T-helper 17 cell (primary cell): ENCODE results near the gene TREM1. TPM values are rescaled to one million over a fixed set of nuclear protein-coding genes. Genes with fewer than 3 reads are reported as not detected.
"Not testable (repeated sequence)": the region's sequence is repeated elsewhere in the genome, so short reads cannot be mapped to it uniquely, and the experiment has no call there.

Experiments
- ATAC-seq: fragments of 150-1000 bp; cut with Tn5 transposase; 2 replicates; pipeline ENCODE4 v1.10.0; 2021; ENCODE audit warnings: mild to moderate bottlenecking, moderate library complexity
- DNase-seq, 3 donors: peaks; one replicate each; pipeline versions ENCODE4 v3.0.0 to v3.0.0-alpha.2; 2020 to 2021
- H3K9me3 ChIP-seq: one replicate; pipeline ENCODE4 v1.7.0; 2013; ENCODE audit warnings: low read length, mild to moderate bottlenecking; ENCODE audit not compliant: control insufficient read depth, poor library complexity, severe bottlenecking
- H3K27ac Mint-ChIP-seq: one replicate; pipeline ENCODE4 v1.8.0; 2022; ENCODE audit warnings: mild to moderate bottlenecking, moderate library complexity, mixed read lengths
- H3K27me3 Mint-ChIP-seq: one replicate; pipeline ENCODE4 v1.8.0; 2022; ENCODE audit warnings: mixed read lengths
- H3K36me3 Mint-ChIP-seq: one replicate; pipeline ENCODE4 v1.8.0; 2022; ENCODE audit warnings: low read depth, mixed read lengths
- H3K4me1 Mint-ChIP-seq: one replicate; pipeline ENCODE4 v1.8.0; 2022; ENCODE audit warnings: mild to moderate bottlenecking, mixed read lengths
- H3K4me3 Mint-ChIP-seq: one replicate; pipeline ENCODE4 v1.8.0; 2022; ENCODE audit warnings: mild to moderate bottlenecking, moderate library complexity, mixed read lengths
- total RNA-seq, 4 donors: library from RNA in 2 of 4; stranded (reverse) in 2 of 4; gene quantifications; one replicate each; pipeline ENCODE4 v1.2.3 and lab custom pipeline; 2022 to 2026

TREM1 gene
- total RNA-seq, 2 donors from 2014 or later = 4.1 to 17.6 TPM

GRCh38 chr6:41246529-41246928 is 40.0 kb downstream of the TREM1 start:
- not testable (repeated sequence) for H3K27ac Mint-ChIP-seq, ATAC-seq, H3K4me3 Mint-ChIP-seq, DNase-seq, H3K27me3 Mint-ChIP-seq, H3K9me3 ChIP-seq, H3K36me3 Mint-ChIP-seq
- H3K4me1 Mint-ChIP-seq = peaks cover 12% of the 10 kb centered on the region

- no peaks in the 10 kb centered on the region for H3K9me3 ChIP-seq
- H3K4me3 Mint-ChIP-seq = no peak overlapping the region
- DNase-seq (no peak), ATAC-seq (no peak)
- H3K27ac Mint-ChIP-seq = peak overlapping the region; percentile 34
- peaks cover 6% of the 10 kb centered on the region for H3K4me1 Mint-ChIP-seq
- peaks cover 24% of the 10 kb centered on the region for H3K27me3 Mint-ChIP-seq
- H3K36me3 Mint-ChIP-seq = no peaks in the 10 kb centered on the region
Observed at GRCh38 chr6:41239467-41240159, 46.9 kb downstream of the TREM1 start.

GRCh38 chr6:41237128-41237527 is 49.4 kb downstream of the TREM1 start:
- Mint-ChIP-seq H3K4me1 (peaks cover 6% of the 10 kb centered on the region), H3K27me3 (peaks cover 29% of the 10 kb centered on the region), H3K36me3 (no peaks in the 10 kb centered on the region), H3K4me3 (no peak overlapping the region), H3K27ac (no peak overlapping the region)
- no peak for DNase-seq
- H3K9me3 ChIP-seq = no peaks in the 10 kb centered on the region
- no peak for ATAC-seq

GRCh38 chr6:41236276-41236675 is 50.2 kb downstream of the TREM1 start:
- no peak overlapping the region for H3K4me3 Mint-ChIP-seq
- peaks cover 6% of the 10 kb centered on the region for H3K4me1 Mint-ChIP-seq
- H3K36me3 Mint-ChIP-seq = no peaks in the 10 kb centered on the region
- H3K27ac Mint-ChIP-seq = no peak overlapping the region
- no peaks in the 10 kb centered on the region for H3K9me3 ChIP-seq
- ATAC-seq = no peak
- H3K27me3 Mint-ChIP-seq = peaks cover 32% of the 10 kb centered on the region
- no peak for DNase-seq

- peaks cover 5% of the 10 kb centered on the region for H3K36me3 Mint-ChIP-seq
- no peaks in the 10 kb centered on the region for H3K9me3 ChIP-seq
- peaks cover 14% of the 10 kb centered on the region for H3K4me1 Mint-ChIP-seq
- no peak overlapping the region for H3K4me3 Mint-ChIP-seq
- ATAC-seq (no peak), DNase-seq (no peak)
- no peak overlapping the region for H3K27ac Mint-ChIP-seq
- peaks cover 21% of the 10 kb centered on the region for H3K27me3 Mint-ChIP-seq
Observed at GRCh38 chr6:41232667-41233066, 53.8 kb downstream of the TREM1 start.

- DNase-seq (no peak), ATAC-seq (no peak)
- no peak overlapping the region for H3K27ac Mint-ChIP-seq
- peaks cover 9% of the 10 kb centered on the region for H3K4me1 Mint-ChIP-seq
- H3K36me3 Mint-ChIP-seq = peaks cover 6% of the 10 kb centered on the region
- H3K9me3 ChIP-seq = no peaks in the 10 kb centered on the region
- H3K27me3 Mint-ChIP-seq = peaks cover 19% of the 10 kb centered on the region
- no peak overlapping the region for H3K4me3 Mint-ChIP-seq
Observed at GRCh38 chr6:41231246-41231645, 55.2 kb downstream of the TREM1 start.

GRCh38 chr6:41229721-41230120 is 56.8 kb downstream of the TREM1 start:
- no peak overlapping the region for H3K27ac Mint-ChIP-seq
- peaks cover 8% of the 10 kb centered on the region for H3K4me1 Mint-ChIP-seq
- no peak for ATAC-seq
- H3K36me3 Mint-ChIP-seq = peaks cover 6% of the 10 kb centered on the region
- H3K9me3 ChIP-seq = no peaks in the 10 kb centered on the region
- H3K4me3 Mint-ChIP-seq = no peak overlapping the region
- H3K27me3 Mint-ChIP-seq = peaks cover 26% of the 10 kb centered on the region
- DNase-seq = no peak

- Mint-ChIP-seq H3K4me3 (no peak overlapping the region), H3K27me3 (peaks cover 35% of the 10 kb centered on the region), H3K27ac (no peak overlapping the region), H3K36me3 (peaks cover 8% of the 10 kb centered on the region), H3K4me1 (peaks cover 8% of the 10 kb centered on the region)
- no peaks in the 10 kb centered on the region for H3K9me3 ChIP-seq
- no peak for DNase-seq
- ATAC-seq = no peak
Observed at GRCh38 chr6:41228616-41229015, 57.9 kb downstream of the TREM1 start.

- no peak within 1 kb of the TSS for H3K27ac Mint-ChIP-seq
- ATAC-seq = no peak
- H3K4me1 Mint-ChIP-seq = peaks cover 11% of the 10 kb centered on the region
- peaks cover 8% of the 10 kb centered on the region for H3K36me3 Mint-ChIP-seq
- no peak within 1 kb of the TSS for H3K4me3 Mint-ChIP-seq
- H3K27me3 Mint-ChIP-seq = peaks cover 35% of the 10 kb centered on the region
- no peaks in the 10 kb centered on the region for H3K9me3 ChIP-seq
- DNase-seq = no peak
Observed at GRCh38 chr6:41228096-41228495, 58.4 kb downstream of the TREM1 start, which contains the start of gene TREML4. TSS of gene TREML4 (plus strand) at chr6:41228349. CDS start at chr6:41228428, 79 bp downstream.

GRCh38 chr6:41226752-41227151 is 59.7 kb downstream of the TREM1 start:
- Mint-ChIP-seq H3K27me3 (peaks cover 30% of the 10 kb centered on the region), H3K27ac (no peak overlapping the region), H3K4me1 (peaks cover 15% of the 10 kb centered on the region), H3K36me3 (peaks cover 8% of the 10 kb centered on the region), H3K4me3 (no peak overlapping the region)
- no peak for ATAC-seq
- H3K9me3 ChIP-seq = no peaks in the 10 kb centered on the region
- DNase-seq = no peak

- ATAC-seq (no peak), DNase-seq (no peak)
- peaks cover 24% of the 10 kb centered on the region for H3K27me3 Mint-ChIP-seq
- peaks cover 12% of the 10 kb centered on the region for H3K4me1 Mint-ChIP-seq
- H3K27ac Mint-ChIP-seq = no peak overlapping the region
- peaks cover under 1% of the 10 kb centered on the region for H3K9me3 ChIP-seq
- H3K4me3 Mint-ChIP-seq = no peak overlapping the region
- H3K36me3 Mint-ChIP-seq = peaks cover 8% of the 10 kb centered on the region
Observed at GRCh38 chr6:41224800-41225199, 61.7 kb downstream of the TREM1 start.

Other genes starting within 250 kb of the TREM1 start
- gene UNC5CL, start 247.5 kb downstream of the TREM1 start, total RNA-seq = 1 to 10 TPM; 4.2 to 4.9 TPM
- gene TSPO2, start 244.2 kb downstream of the TREM1 start, total RNA-seq = not detected
- gene APOBEC2, start 233.5 kb downstream of the TREM1 start, total RNA-seq = not detected
- 10 to 100 TPM; 28.5 to 29.2 TPM for gene OARD1, start 214.3 kb downstream of the TREM1 start, total RNA-seq
- 10 to 100 TPM; 28.2 to 31.8 TPM for gene NFYA, start 213.7 kb downstream of the TREM1 start, total RNA-seq
- gene TREML1, start 132.3 kb downstream of the TREM1 start, total RNA-seq = 10 to 100 TPM in 1 of 2 donors, 1 to 10 TPM in 1; 3.0 to 68.6 TPM
- not detected for gene TREM2, start 123.6 kb downstream of the TREM1 start, total RNA-seq
- 1 to 10 TPM; 2.9 to 3.8 TPM for gene TREML2, start 85.5 kb downstream of the TREM1 start, total RNA-seq
- gene TREML4, start 58.3 kb downstream of the TREM1 start, total RNA-seq = under 1 TPM in 1 of 2 donors, not detected in 1; 0.42 TPM
- gene NCR2, start 48.9 kb upstream of the TREM1 start, total RNA-seq = not detected